SW 1271 (cell line): ENCODE data around the gene GRID1.
A peak's percentile ranks its signal among the peaks of the same experiment; 100 is the strongest.

Experiments
- DNase-seq, 2 experiments: peaks; one replicate each; lab custom pipeline; 2025; lab: John Stamatoyannopoulos, UW

GRID1 gene

GRCh38 chr10:86165666-86166065 is 200.9 kb downstream of the GRID1 start:
- DNase-seq = no peak

- no peak for DNase-seq
Observed at GRCh38 chr10:86164960-86165630, 201.5 kb downstream of the GRID1 start.

- no peak for DNase-seq
Observed at GRCh38 chr10:86164174-86164774, 202.3 kb downstream of the GRID1 start.

GRCh38 chr10:86163522-86164173 is 202.9 kb downstream of the GRID1 start:
- DNase-seq = no peak

- DNase-seq = no peak
Observed at GRCh38 chr10:86162696-86163400, 203.7 kb downstream of the GRID1 start.

- DNase-seq = no peak
Observed at GRCh38 chr10:86162036-86162435, 204.6 kb downstream of the GRID1 start.

GRCh38 chr10:86160890-86161585 is 205.6 kb downstream of the GRID1 start:
- no peak for DNase-seq

GRCh38 chr10:86159797-86160196 is 206.8 kb downstream of the GRID1 start:
- no peak for DNase-seq

GRCh38 chr10:86155054-86155921 is 211.3 kb downstream of the GRID1 start:
- no peak for DNase-seq

GRCh38 chr10:86153751-86154150 is 212.8 kb downstream of the GRID1 start:
- DNase-seq = no peak

GRCh38 chr10:86152911-86153310 is 213.7 kb downstream of the GRID1 start:
- DNase-seq = no peak

GRCh38 chr10:86152354-86152753 is 214.2 kb downstream of the GRID1 start:
- no peak for DNase-seq

GRCh38 chr10:86151613-86152012 is 215.0 kb downstream of the GRID1 start:
- DNase-seq = no peak

GRCh38 chr10:86149257-86149656 is 217.3 kb downstream of the GRID1 start:
- no peak for DNase-seq

- DNase-seq = no peak
Observed at GRCh38 chr10:86148117-86148516, 218.5 kb downstream of the GRID1 start.

GRCh38 chr10:86144301-86144700 is 222.3 kb downstream of the GRID1 start:
- no peak for DNase-seq

GRCh38 chr10:86141896-86142295 is 224.7 kb downstream of the GRID1 start:
- no peak for DNase-seq

GRCh38 chr10:86139066-86139657 is 227.4 kb downstream of the GRID1 start:
- peak in 1 of 2 experiments; percentile 3 for DNase-seq

GRCh38 chr10:86138551-86139065 is 228.0 kb downstream of the GRID1 start:
- DNase-seq = no peak

GRCh38 chr10:86137561-86137960 is 229.0 kb downstream of the GRID1 start:
- DNase-seq = no peak

- DNase-seq = no peak
Observed at GRCh38 chr10:86136934-86137333, 229.7 kb downstream of the GRID1 start.
